HG03565 (cell line): ENCODE results near the gene BDNF.

ENCODE experiments used
- ATAC-seq: cut with Tn5 transposase; IDR thresholded peaks from one replicate; pipeline ENCODE4 v1.9.1; 2021; ENCODE audit warnings: mild to moderate bottlenecking, moderate library complexity; ENCODE audit not compliant: unreplicated experiment

BDNF gene

GRCh38 chr11:27627979-27628378 lies 72.3 kb downstream of the BDNF start:
- no peak for ATAC-seq

GRCh38 chr11:27626938-27627586 lies 73.2 kb downstream of the BDNF start:
- no peak for ATAC-seq

- ATAC-seq: no peak
Observed at GRCh38 chr11:27626269-27626937, 73.9 kb downstream of the BDNF start.

GRCh38 chr11:27625347-27625912 lies 74.8 kb downstream of the BDNF start:
- no peak for ATAC-seq

GRCh38 chr11:27623945-27624523 lies 76.2 kb downstream of the BDNF start:
- ATAC-seq: no peak

- ATAC-seq: no peak
Observed at GRCh38 chr11:27622541-27623300, 77.5 kb downstream of the BDNF start.

GRCh38 chr11:27621405-27622161 lies 78.7 kb downstream of the BDNF start:
- no peak for ATAC-seq

GRCh38 chr11:27619763-27620335 lies 80.4 kb downstream of the BDNF start:
- ATAC-seq: no peak

- ATAC-seq: no peak
Observed at GRCh38 chr11:27619039-27619574, 81.1 kb downstream of the BDNF start.

GRCh38 chr11:27618281-27618915 lies 81.9 kb downstream of the BDNF start:
- ATAC-seq: no peak

- no peak for ATAC-seq
Observed at GRCh38 chr11:27616711-27617110, 83.5 kb downstream of the BDNF start.

- ATAC-seq: no peak
Observed at GRCh38 chr11:27615833-27616232, 84.4 kb downstream of the BDNF start.

GRCh38 chr11:27614092-27614491 lies 86.2 kb downstream of the BDNF start:
- ATAC-seq: no peak

GRCh38 chr11:27612932-27613880 lies 87.0 kb downstream of the BDNF start:
- ATAC-seq: no peak

- ATAC-seq: no peak
Observed at GRCh38 chr11:27611947-27612455, 88.3 kb downstream of the BDNF start.

GRCh38 chr11:27611390-27611789 lies 88.9 kb downstream of the BDNF start:
- ATAC-seq: no peak

- ATAC-seq: no peak
Observed at GRCh38 chr11:27610946-27611345, 89.3 kb downstream of the BDNF start.

- ATAC-seq: no peak
Observed at GRCh38 chr11:27610280-27610679, 90.0 kb downstream of the BDNF start.
